ENCODE measurements around the gene PCBP3.
"Not testable (repeated sequence)": the region's sequence is repeated elsewhere in the genome, so short reads cannot be mapped to it uniquely, and the experiment has no call there.

The PCBP3 gene

GRCh38 chr21:45954921-45955320 lies 311.4 kb downstream of the PCBP3 start:
- no peak for DNase-seq

GRCh38 chr21:45957551-45957950 lies 314.0 kb downstream of the PCBP3 start:
- no peak for DNase-seq

GRCh38 chr21:45957981-45958600 lies 314.6 kb downstream of the PCBP3 start:
- no peak for DNase-seq

DNA sequence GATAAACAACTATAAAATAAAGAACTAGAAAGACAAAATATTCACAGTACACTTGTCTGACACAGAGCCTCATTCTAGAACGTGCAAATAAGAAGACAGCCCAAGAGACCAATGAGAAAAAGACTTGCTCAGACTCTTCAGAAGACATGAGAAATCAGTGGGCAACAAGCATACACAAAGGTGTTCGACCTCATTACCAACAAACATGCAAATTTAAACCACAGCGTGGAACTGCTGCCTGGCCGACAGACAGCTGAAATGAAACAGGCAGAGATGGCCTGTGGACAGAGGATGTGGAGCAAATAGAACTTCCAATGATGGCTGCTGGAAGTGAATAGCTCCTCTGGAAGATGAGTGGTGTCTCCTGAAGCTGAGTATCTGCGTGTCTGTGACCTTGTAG lies 315.7 kb downstream of the PCBP3 start:
- no peak for DNase-seq

GRCh38 chr21:45959779-45960390 lies 316.4 kb downstream of the PCBP3 start:
- no peak for DNase-seq

- not testable (repeated sequence) for DNase-seq
Observed at GRCh38 chr21:45961408-45961807, 317.9 kb downstream of the PCBP3 start.

GRCh38 chr21:45962531-45963231 lies 319.2 kb downstream of the PCBP3 start:
- DNase-seq = no peak

DNA sequence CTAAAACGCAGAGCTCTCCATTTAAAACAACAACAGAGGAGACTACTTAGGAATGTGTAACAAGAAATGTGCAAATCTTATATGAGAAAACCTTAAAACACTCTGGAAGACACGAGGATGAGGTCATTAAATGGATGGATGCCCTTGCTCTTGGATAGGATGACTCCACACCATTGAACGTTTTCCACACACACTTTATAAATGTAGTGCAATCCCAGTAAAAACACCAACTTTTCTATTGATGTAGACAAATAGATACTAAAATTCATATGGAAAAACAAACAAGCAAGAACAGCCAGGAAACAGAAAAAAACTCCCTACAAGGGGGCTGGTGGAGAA lies 319.7 kb downstream of the PCBP3 start:
- DNase-seq = no peak

DNA sequence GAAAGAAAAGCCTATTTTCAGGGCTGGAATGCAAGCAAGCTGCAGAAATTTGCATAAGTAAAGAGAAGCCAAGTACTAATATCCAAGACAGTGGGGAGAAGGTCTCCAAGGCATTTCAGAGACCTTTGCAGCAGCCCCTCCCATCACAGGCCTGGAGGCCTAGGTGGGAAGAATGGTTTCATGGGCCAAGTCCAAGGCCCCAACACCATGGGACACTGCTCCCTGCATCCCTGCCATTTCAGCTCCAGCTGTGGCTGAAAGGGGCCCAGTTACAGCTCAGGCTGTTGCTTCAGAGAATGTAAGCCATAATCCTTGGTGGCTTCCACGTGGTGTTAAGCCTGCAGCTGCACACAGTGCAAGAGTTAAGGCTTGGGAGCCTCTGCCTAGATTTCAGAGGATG lies 321.1 kb downstream of the PCBP3 start:
- no peak for DNase-seq

- DNase-seq = no peak
Observed at GRCh38 chr21:45965084-45965809, 321.7 kb downstream of the PCBP3 start.

DNA sequence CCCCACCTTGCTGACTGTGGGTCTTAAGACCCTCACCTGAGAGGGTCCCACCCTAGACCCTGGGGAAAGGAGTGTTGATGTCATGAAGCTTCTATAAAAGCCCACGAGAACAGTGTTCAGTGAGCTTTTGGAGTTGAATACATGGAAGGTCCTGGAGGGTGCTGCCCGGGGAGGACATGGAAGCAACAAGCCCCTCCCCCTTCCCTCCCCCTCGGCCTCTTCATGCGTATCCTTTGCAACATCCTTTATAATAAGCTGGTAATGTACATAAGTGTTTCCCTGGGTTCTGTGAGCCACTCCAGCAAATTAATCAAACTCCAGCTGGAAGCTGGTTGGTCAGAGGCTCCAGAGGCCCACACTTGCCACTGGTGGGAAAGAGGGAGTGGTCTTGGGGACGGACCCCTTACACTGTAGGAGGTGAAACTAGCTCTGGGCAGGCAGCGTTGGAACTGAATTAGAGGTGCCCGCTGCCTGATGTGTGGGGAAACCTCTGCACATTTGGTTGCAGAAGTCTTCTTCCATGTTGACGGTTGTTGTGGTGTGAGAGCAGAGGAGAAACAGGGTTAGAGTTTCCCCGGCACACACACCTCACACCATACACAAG lies 323.4 kb downstream of the PCBP3 start:
- no peak for DNase-seq

- no peak for DNase-seq
Observed at GRCh38 chr21:45969921-45970673, 326.6 kb downstream of the PCBP3 start.

DNA sequence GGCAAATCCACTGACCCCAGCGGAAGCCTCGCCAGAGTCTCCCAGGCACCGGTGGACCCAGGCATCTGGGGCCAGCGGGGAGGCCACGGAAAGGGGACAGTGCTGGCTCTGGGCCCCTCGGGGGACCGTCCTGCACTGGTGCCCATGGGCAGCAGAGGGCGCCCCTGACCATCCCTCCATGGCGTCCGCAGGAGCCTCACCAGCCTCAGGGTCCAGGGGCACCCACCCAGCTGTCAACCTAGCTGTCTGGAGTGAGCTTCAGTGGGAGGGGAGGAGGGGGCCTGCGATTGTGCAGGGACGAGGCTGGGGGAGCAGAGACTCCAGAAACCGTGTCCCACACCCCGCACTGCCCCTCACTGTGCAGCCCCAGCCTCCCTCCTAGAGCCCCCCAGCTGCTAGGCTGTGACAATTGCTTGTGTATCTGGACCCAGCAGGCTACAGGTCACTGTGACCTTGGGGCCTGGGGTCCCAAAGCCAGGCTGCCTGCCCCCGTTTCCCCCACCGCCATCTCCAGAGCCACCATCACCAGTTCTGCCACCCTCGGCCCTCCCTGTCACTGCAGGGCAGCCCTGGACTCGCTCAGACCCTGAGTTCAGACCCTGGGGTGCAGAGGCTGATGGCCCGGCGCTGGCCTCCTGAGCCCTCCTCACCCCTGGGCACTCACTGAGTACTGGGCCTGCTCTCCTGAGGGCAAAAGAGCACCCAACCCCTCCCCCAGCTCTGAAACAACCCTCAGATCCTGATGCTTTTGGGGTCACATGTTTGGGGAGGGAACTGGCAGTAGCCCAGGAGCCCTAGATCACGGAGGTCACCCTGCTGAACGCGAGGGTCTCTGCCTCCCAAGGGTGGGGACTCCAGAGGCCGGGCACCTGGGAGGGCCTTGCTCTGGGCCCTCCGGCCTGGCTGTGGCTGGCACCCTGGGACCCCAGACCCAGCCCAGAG lies 327.4 kb downstream of the PCBP3 start:
- peak; percentile 42 to 48 for DNase-seq

DNA sequence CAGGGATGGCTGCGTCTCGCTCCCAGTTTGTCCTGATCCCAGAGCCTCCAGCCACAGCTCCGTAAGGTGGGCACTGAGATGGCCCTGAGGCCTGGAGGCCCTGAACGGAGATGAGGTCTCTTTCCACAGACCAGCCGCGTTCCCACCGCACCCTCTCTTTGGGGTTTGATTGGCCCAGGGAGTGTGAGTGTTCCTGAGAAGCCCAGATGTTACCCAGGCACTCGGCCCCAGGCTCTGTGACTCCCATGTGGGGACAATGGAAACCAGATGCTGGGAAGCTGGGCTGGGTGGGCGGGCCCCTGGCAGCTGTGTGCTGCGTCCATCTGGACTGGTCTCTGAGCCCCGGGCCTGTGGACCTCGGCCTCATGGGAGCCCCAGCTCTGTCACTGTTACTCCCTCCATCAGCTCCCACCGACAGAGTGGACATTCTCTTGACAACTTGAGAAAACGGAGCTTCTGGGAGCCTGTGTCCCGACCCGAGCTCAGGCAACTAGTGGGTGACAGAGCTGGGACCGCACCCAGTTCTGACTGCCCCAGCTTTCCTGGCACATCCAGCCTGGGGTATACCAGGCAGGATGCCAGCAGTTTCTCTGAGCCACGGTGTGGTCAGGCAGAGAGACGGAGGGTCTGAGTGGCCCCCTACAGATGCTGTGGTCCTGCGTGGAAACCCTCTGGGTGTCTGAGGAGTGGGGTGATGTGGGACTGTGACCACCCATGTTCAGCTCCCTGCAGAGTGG lies 328.3 kb downstream of the PCBP3 start:
- DNase-seq = no peak

DNA sequence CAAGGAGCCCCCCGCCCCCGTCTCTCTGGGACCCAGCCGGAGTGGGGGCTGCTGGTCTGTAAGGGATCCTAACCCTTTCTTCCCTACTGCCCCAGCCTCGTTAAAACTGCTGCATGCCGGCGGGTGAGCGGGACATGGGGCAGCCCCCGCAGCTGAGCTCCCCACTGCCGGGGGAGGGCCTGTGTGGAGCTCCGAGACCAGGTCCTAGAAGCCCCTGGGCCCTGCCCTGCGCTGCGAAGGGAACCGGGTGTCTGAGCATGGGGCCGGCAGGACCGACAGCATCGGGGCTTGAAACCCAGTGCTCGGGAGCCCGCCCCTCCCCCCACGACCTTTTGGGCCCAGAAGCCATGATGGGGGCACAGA lies 328.8 kb downstream of the PCBP3 start:
- DNase-seq = no peak

- DNase-seq = no peak
Observed at GRCh38 chr21:45972716-45973474, 329.4 kb downstream of the PCBP3 start.

GRCh38 chr21:45973475-45974072 lies 330.0 kb downstream of the PCBP3 start:
- DNase-seq = peak; percentile 79 to 82

GRCh38 chr21:45974073-45975019 lies 330.8 kb downstream of the PCBP3 start:
- no peak for DNase-seq
